ENCODE measurements around the gene KRTAP22-1.

KRTAP22-1 gene

GRCh38 chr21:30628109-30628508 is 27.2 kb downstream of the KRTAP22-1 start:
- DNase-seq = no peak

- no peak for DNase-seq
These were observed 28.3 kb downstream of the KRTAP22-1 start for GRCh38 chr21:30629200-30629599.

GRCh38 chr21:30634906-30635305 is 34.0 kb downstream of the KRTAP22-1 start, which contains the start of gene KRTAP20-2:
Gene KRTAP20-2 (plus strand): TSS chr21:30635206. CDS start chr21:30635264, 58 bp downstream.
- DNase-seq = no peak

- DNase-seq = no peak
These were observed 37.8 kb downstream of the KRTAP22-1 start for GRCh38 chr21:30638686-30639085.

GRCh38 chr21:30642564-30642963 is 41.7 kb downstream of the KRTAP22-1 start, which contains the start of gene KRTAP20-3:
Gene KRTAP20-3 (plus strand): TSS chr21:30642864.
- DNase-seq = no peak

- DNase-seq = no peak
These were observed 46.1 kb downstream of the KRTAP22-1 start for GRCh38 chr21:30646904-30647414.
